ENCODE results near the gene SLC37A1.

- TF ChIP-seq CTCF (IDR thresholded peaks at IDR 0.05; ENCODE audit: borderline replicate concordance, extremely low read depth, low read length, poor library complexity, severe bottlenecking), result no peak
- no peak for TF ChIP-seq EZH2 (IDR thresholded peaks at IDR 0.05; ENCODE audit: borderline replicate concordance, low read depth, low read length, severe bottlenecking)
These were observed 43.3 kb downstream of the SLC37A1 start for GRCh38 chr21:42556960-42557359.
